HL-60 (cell line): ENCODE results near the gene PTGER4.

Source experiments
- DNase-seq, 2 experiments: peaks; one replicate each; pipeline ENCODE4 v3.0.0-alpha.2; 2010 to 2020; ENCODE audit warnings: low read depth in 1 of 2, low spot score in 1 of 2
- H3K27ac ChIP-seq: fragments of 250-450 bp; sonication (Bioruptor Pico); replicated peaks from 2 replicates; pipeline ENCODE4 v1.5.1; 2020; ENCODE audit warnings: mild to moderate bottlenecking, moderate library complexity
- H3K27me3 ChIP-seq: fragments of 250-450 bp; sonication (Bioruptor Pico); 2 replicates; pipeline ENCODE4 v1.5.1; 2021; ENCODE audit warnings: mild to moderate bottlenecking, moderate library complexity; ENCODE audit not compliant: insufficient read depth, poor library complexity, severe bottlenecking
- H3K4me3 ChIP-seq: replicated peaks from 2 replicates; pipeline ENCODE4 v1.5.1; 2011; ENCODE audit warnings: mild to moderate bottlenecking, control low read depth, low read length; ENCODE audit not compliant: insufficient read depth
- GABPA ChIP-seq: IDR thresholded peaks from 2 replicates; pipeline ENCODE4 v1.6.1; 2012; ENCODE audit warnings: low read depth
- POLR2AphosphoS5 ChIP-seq: IDR thresholded peaks from 2 replicates; pipeline ENCODE4 v1.6.1; 2012; ENCODE audit warnings: low read depth
- SPI1 ChIP-seq: IDR thresholded peaks from 2 replicates; pipeline ENCODE4 v1.6.1; 2012; ENCODE audit warnings: low read depth, mild to moderate bottlenecking, borderline replicate concordance
- TF ChIP-seq, protein P1 (sequence below): IDR thresholded peaks from 2 replicates; pipeline ENCODE4 v1.6.1; 2012; ENCODE audit warnings: low read depth; ENCODE audit not compliant: insufficient replicate concordance
- TF ChIP-seq, protein P2 (sequence below): IDR thresholded peaks from one replicate; pipeline ENCODE4 v1.5.1; 2011; ENCODE audit warnings: low read length, control low read depth, inconsistent platforms; ENCODE audit not compliant: insufficient read depth

Gene PTGER4

DNA sequence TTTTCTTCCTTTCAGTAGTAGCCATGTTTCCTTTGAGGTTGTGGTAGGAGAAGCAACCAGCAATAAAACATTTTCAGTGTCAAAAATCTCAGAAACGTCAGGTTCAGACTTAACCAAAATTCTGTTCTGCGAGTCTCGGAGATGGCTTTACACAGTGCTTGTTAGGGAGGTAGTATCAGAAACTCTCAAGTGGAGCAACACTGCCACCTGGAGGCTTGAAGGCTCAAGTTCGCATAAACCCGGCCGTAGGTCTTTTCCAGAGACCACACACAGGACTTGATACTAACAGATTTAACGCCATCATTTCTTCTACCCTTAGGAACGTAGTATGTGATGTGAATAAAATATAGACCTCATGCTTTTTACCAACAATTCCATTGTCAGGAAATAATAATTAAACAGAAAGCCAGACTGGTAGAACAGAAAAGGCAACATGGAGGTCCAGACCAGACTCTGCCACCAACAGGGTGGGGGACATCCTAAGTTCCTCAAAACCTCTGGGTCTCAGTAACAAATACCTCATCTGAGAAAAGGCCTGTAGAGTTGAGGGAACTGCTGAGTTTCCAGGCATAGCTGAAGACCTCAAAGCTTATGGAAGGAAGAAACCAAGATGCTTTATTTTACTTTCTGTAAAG, 8.5 kb downstream of the PTGER4 start:
- Histone ChIP-seq H3K27ac (no peak overlapping the region), H3K4me3 (no peak overlapping the region), H3K27me3 (no peaks in the 10 kb centered on the region)
- peak; percentile 69 to 87 for DNase-seq
- no peak for TF ChIP-seq POLR2AphosphoS5
- no peak for TF ChIP-seq GABPA
- TF ChIP-seq SPI1, result no peak
- TF ChIP-seq, protein P1, sequence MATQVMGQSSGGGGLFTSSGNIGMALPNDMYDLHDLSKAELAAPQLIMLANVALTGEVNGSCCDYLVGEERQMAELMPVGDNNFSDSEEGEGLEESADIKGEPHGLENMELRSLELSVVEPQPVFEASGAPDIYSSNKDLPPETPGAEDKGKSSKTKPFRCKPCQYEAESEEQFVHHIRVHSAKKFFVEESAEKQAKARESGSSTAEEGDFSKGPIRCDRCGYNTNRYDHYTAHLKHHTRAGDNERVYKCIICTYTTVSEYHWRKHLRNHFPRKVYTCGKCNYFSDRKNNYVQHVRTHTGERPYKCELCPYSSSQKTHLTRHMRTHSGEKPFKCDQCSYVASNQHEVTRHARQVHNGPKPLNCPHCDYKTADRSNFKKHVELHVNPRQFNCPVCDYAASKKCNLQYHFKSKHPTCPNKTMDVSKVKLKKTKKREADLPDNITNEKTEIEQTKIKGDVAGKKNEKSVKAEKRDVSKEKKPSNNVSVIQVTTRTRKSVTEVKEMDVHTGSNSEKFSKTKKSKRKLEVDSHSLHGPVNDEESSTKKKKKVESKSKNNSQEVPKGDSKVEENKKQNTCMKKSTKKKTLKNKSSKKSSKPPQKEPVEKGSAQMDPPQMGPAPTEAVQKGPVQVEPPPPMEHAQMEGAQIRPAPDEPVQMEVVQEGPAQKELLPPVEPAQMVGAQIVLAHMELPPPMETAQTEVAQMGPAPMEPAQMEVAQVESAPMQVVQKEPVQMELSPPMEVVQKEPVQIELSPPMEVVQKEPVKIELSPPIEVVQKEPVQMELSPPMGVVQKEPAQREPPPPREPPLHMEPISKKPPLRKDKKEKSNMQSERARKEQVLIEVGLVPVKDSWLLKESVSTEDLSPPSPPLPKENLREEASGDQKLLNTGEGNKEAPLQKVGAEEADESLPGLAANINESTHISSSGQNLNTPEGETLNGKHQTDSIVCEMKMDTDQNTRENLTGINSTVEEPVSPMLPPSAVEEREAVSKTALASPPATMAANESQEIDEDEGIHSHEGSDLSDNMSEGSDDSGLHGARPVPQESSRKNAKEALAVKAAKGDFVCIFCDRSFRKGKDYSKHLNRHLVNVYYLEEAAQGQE, result no peak
- TF ChIP-seq, protein P2, sequence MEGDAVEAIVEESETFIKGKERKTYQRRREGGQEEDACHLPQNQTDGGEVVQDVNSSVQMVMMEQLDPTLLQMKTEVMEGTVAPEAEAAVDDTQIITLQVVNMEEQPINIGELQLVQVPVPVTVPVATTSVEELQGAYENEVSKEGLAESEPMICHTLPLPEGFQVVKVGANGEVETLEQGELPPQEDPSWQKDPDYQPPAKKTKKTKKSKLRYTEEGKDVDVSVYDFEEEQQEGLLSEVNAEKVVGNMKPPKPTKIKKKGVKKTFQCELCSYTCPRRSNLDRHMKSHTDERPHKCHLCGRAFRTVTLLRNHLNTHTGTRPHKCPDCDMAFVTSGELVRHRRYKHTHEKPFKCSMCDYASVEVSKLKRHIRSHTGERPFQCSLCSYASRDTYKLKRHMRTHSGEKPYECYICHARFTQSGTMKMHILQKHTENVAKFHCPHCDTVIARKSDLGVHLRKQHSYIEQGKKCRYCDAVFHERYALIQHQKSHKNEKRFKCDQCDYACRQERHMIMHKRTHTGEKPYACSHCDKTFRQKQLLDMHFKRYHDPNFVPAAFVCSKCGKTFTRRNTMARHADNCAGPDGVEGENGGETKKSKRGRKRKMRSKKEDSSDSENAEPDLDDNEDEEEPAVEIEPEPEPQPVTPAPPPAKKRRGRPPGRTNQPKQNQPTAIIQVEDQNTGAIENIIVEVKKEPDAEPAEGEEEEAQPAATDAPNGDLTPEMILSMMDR, result peak; percentile 66

DNA sequence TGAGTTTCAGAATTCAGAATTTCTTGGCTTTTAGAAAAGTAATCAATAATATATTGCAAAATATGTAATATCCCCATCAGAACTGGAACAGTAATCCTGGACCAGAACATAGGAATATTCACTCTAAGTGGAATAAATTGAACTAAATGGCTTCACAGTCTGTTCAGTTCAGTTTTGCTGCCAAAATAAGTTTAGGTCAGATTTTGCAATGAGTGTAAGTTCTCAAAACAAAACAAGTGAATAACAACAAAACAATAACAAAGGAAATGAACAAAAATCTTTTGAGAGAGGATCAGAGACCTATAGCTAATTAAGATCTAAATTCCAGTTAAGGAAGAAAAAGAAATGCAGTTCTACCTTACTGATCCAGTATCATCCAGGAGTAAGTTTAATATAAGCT, 9.3 kb downstream of the PTGER4 start:
- Histone ChIP-seq H3K27ac (no peak overlapping the region), H3K4me3 (no peak overlapping the region), H3K27me3 (no peaks in the 10 kb centered on the region)
- DNase-seq, result no peak
- TF ChIP-seq, protein P1, result no peak
- TF ChIP-seq SPI1 (no peak), GABPA (no peak), POLR2AphosphoS5 (no peak)
- TF ChIP-seq, protein P2, result no peak

DNA sequence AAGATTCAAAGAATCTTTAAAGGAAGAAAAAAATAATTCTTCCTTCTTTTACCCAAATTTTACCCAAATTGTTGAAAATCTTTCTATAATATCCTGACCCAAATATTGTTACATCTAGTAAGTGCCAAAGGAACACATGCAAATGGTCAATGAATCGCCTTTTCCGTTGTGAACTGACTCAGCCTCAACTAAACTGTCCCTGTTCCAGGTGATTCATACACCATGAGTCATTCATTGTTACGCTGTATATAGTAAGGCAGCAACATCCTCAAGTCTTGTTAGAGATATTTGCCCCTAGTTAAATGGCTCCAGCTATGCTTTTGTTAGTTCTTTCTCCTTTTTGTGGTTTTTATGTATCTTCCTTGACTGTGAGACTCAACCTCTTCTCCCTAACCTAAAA, 9.7 kb downstream of the PTGER4 start:
- Histone ChIP-seq H3K27me3 (no peaks in the 10 kb centered on the region), H3K4me3 (no peak overlapping the region), H3K27ac (no peak overlapping the region)
- TF ChIP-seq, protein P2, result no peak
- TF ChIP-seq GABPA (no peak), POLR2AphosphoS5 (no peak), SPI1 (no peak)
- TF ChIP-seq, protein P1, result no peak
- DNase-seq, result no peak
